CD4-positive, alpha-beta T cell (primary cell): ENCODE measurements around the gene KNL1. TPM values are rescaled to one million over a fixed set of nuclear protein-coding genes. Genes with fewer than 3 reads are reported as not detected.
"Not testable (repeated sequence)": the region's sequence is repeated elsewhere in the genome, so short reads cannot be mapped to it uniquely, and the experiment has no call there.

Experiments
- ATAC-seq: fragments of 200-7000 bp; cut with Tn5 transposase; one replicate; pipeline ENCODE4 v1.10.0; 2022; ENCODE audit warnings: mild to moderate bottlenecking; ENCODE audit not compliant: poor library complexity
- CTCF ChIA-PET: fragments of 350-600 bp; sonication (Branson Sonifier 250); formaldehyde crosslinking; loops from one replicate; lab custom pipeline; 2021; ENCODE audit warnings: antibody characterized with exemption, inconsistent platforms; lab: Charles Lee
- POLR2A ChIA-PET: fragments of 350-600 bp; sonication (Branson Sonifier 250); formaldehyde crosslinking; loops from one replicate; lab custom pipeline; 2021; ENCODE audit warnings: antibody characterized with exemption, inconsistent platforms; lab: Charles Lee
- DNase-seq, 14 experiments: peaks; one replicate each; pipeline ENCODE4 v3.0.0-alpha.2; 2013 to 2020; ENCODE audit warnings: mixed read lengths in 2 of 14
- H3K27ac ChIP-seq, 2 donors: one replicate each; pipeline versions ENCODE4 v1.5.1 to v1.7.0; 2013; ENCODE audit warnings: low read length in 2 of 2, low read depth in 1 of 2, mild to moderate bottlenecking in 1 of 2
- H3K27me3 ChIP-seq, 2 experiments: 1 replicate in 1 of 2; 2 replicates in 1 of 2; pipeline versions ENCODE4 v1.6.1 to v1.7.0; 2013; ENCODE audit warnings: low read length in 2 of 2, control low read depth in 1 of 2, mild to moderate bottlenecking in 1 of 2, moderate library complexity in 1 of 2; ENCODE audit not compliant: insufficient read depth in 2 of 2, control insufficient read depth in 1 of 2
- H3K36me3 ChIP-seq: one replicate; pipeline ENCODE4 v1.6.1; 2013; ENCODE audit warnings: low read length, control low read depth; ENCODE audit not compliant: insufficient read depth
- H3K4me1 ChIP-seq: one replicate; pipeline ENCODE4 v1.6.1; 2013; ENCODE audit warnings: low read length, control low read depth; ENCODE audit not compliant: insufficient read depth
- H3K4me3 ChIP-seq: one replicate; pipeline ENCODE4 v1.5.1; 2013; ENCODE audit warnings: mild to moderate bottlenecking, low read length, moderate library complexity
- H3K9me3 ChIP-seq, 2 experiments: 1 replicate in 1 of 2; 2 replicates in 1 of 2; pipeline versions ENCODE4 v1.6.1 to v1.7.0; 2013; ENCODE audit warnings: low read length in 2 of 2, mild to moderate bottlenecking in 2 of 2, control low read depth in 1 of 2, moderate library complexity in 1 of 2; ENCODE audit not compliant: control insufficient read depth in 1 of 2, insufficient read depth in 1 of 2
- H3K27ac Mint-ChIP-seq: one replicate; pipeline ENCODE4 v1.8.0; 2020; ENCODE audit warnings: mixed read lengths
- H3K27me3 Mint-ChIP-seq: one replicate; pipeline ENCODE4 v1.8.0; 2021; ENCODE audit warnings: mixed read lengths
- H3K36me3 Mint-ChIP-seq: one replicate; pipeline ENCODE4 v1.8.0; 2021; ENCODE audit warnings: low read depth, mixed read lengths
- H3K4me1 Mint-ChIP-seq: one replicate; pipeline ENCODE4 v1.8.0; 2021; ENCODE audit warnings: low read depth, mixed read lengths
- H3K4me3 Mint-ChIP-seq: one replicate; pipeline ENCODE4 v1.8.0; 2020; ENCODE audit warnings: mild to moderate bottlenecking, mixed read lengths
- H3K9me3 Mint-ChIP-seq: one replicate; pipeline ENCODE4 v1.8.0; 2020; ENCODE audit warnings: mixed read lengths
- CTCF ChIP-seq: fragments of 200-600 bp; IDR thresholded peaks from one replicate; pipeline ENCODE4 v1.8.0; 2022; ENCODE audit warnings: antibody characterized with exemption, mild to moderate bottlenecking
- intact Hi-C, 2 experiments: fragments of 100-400 bp; cut with DNase I in 1 of 2; cut with micrococcal nuclease in 1 of 2; formaldehyde crosslinking; loops; one replicate each; pipeline versions ENCODE4 v1.15.1 to v1.9.0; 2023 to 2025; cut with DNase I, micrococcal nuclease
- total RNA-seq, 174 experiments: library from RNA in 2 of 174; stranded (reverse) in 2 of 174; gene quantifications; one replicate each; pipeline ENCODE4 v1.2.3 and lab custom pipeline; 2021 to 2026

KNL1 gene
- total RNA-seq, 2 experiments from 2014 or later, result 0.59 to 0.69 TPM

GRCh38 chr15:40569129-40569953 lies 24.7 kb upstream of the KNL1 start, which contains the start of gene RPUSD2:
Gene RPUSD2 (plus strand): TSS chr15:40569299. CDS start chr15:40569338, 39 bp downstream.
- Histone ChIP-seq H3K4me1 (peaks cover 39% of the 10 kb centered on the region), H3K36me3 (peaks cover 19% of the 10 kb centered on the region), H3K27ac (peak within 1 kb of the TSS; percentile 92 to 96), H3K27me3 (no peaks in the 10 kb centered on the region), H3K9me3 (no peaks in the 10 kb centered on the region), H3K4me3 (peak within 1 kb of the TSS; percentile 83)
- Mint-ChIP-seq H3K27me3 (no peaks in the 10 kb centered on the region), H3K4me1 (peaks cover 33% of the 10 kb centered on the region), H3K27ac (peak within 1 kb of the TSS; percentile 96), H3K36me3 (peaks cover 40% of the 10 kb centered on the region), H3K9me3 (no peaks in the 10 kb centered on the region), H3K4me3 (peak within 1 kb of the TSS; percentile 95)
- intact Hi-C loops, result loop anchor here (1.0 to 10.0 kb wide), 6 partner anchors 21 to 975 kb away; partner anchors contain the start of genes FSIP1 (in 1 of the 2), RAD51 (in 1 of the 2), RPAP1 (in 1 of the 2) and RTF1 (in 1 of the 2)
- no peak for TF ChIP-seq CTCF
- CTCF ChIA-PET, result interaction anchor here (2.2 kb wide), 1 partner anchor 20 kb away, joined by 11 read pairs; no protein-coding TSS in a partner anchor
- ATAC-seq (peak; percentile 62), DNase-seq (peak; percentile 76 to 95 (median 88))
- POLR2A ChIA-PET, result interaction anchor here (0.7 to 2.2 kb wide), 12 partner anchors 8 to 662 kb away, joined by 3 to 21 read pairs (median 5); partner anchors contain the start of genes BAHD1, CHP1, GCHFR and INO80

DNA sequence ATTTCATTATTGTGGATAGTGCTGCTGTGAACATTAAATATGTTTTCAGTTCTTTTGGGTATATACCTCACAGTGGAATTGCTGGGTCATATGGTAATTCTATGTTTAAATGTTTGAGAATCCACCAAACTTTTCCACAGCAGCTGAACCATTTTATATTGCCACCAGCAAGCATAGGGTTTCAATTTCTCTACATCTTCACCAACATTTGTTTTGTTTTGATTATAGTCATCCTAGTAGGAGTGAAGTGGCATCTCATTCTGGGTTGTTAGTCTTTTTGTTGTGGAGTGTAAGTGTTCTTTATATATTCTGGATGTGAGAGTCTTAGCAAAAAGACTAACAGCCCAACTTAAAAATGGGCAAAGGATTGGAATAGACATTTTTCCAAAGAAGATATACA lies 18.9 kb upstream of the KNL1 start:
- no peak for ATAC-seq
- Mint-ChIP-seq H3K27me3 (no peaks in the 10 kb centered on the region), H3K9me3 (no peaks in the 10 kb centered on the region), H3K27ac (no peak overlapping the region), H3K4me1 (peaks cover 17% of the 10 kb centered on the region), H3K36me3 (peaks cover 50% of the 10 kb centered on the region), H3K4me3 (no peak overlapping the region)
- ChIA-PET CTCF (no interaction called here), POLR2A (interaction anchor here (0.7 kb wide), 1 partner anchor 10 kb away, joined by 3 read pairs; the partner anchor contains the start of gene CCDC32)
- no peak for TF ChIP-seq CTCF
- H3K9me3 ChIP-seq, result no peaks in the 10 kb centered on the region
- no peak overlapping the region for H3K4me3 ChIP-seq
- no peak overlapping the region for H3K27ac ChIP-seq
- no peak for DNase-seq
- intact Hi-C loops, result no loop called here
- H3K27me3 ChIP-seq, result no peaks in the 10 kb centered on the region
- peaks cover 20% of the 10 kb centered on the region for H3K36me3 ChIP-seq
- H3K4me1 ChIP-seq, result peaks cover 18% of the 10 kb centered on the region

- H3K4me3 ChIP-seq, H3K27ac Mint-ChIP-seq, H3K9me3 Mint-ChIP-seq, DNase-seq, H3K4me1 ChIP-seq, ATAC-seq, intact Hi-C loops, H3K4me1 Mint-ChIP-seq, H3K27ac ChIP-seq, H3K4me3 Mint-ChIP-seq, H3K9me3 ChIP-seq, H3K27me3 Mint-ChIP-seq, H3K27me3 ChIP-seq: not testable (repeated sequence)
- peaks cover 15% of the 10 kb centered on the region for H3K36me3 ChIP-seq
- peaks cover 41% of the 10 kb centered on the region for H3K36me3 Mint-ChIP-seq
- POLR2A ChIA-PET, result interaction anchor here (1.1 kb wide), 1 partner anchor 8 kb away, joined by 3 read pairs; the partner anchor contains the start of gene RPUSD2
- CTCF ChIA-PET, result interaction anchor here (2.5 kb wide), 1 partner anchor 13 kb away, joined by 6 read pairs; no protein-coding TSS in a partner anchor
Observed at GRCh38 chr15:40576914-40577313, 17.1 kb upstream of the KNL1 start.
